ENCODE results near the gene LRRC32. TPM values are rescaled to one million over a fixed set of nuclear protein-coding genes. Genes with fewer than 3 reads are reported as not detected.

Gene LRRC32
- total RNA-seq, 1 experiment from 2014 or later = 43.5 TPM

GRCh38 chr11:76672431-76673175 lies 2.1 kb upstream of the LRRC32 start:
- Histone ChIP-seq H3K9ac (ENCODE audit: low read length) (peak overlapping the region; percentile 73), H3K27me3 (ENCODE audit: low read length) (no peaks in the 10 kb centered on the region), H4K20me1 (ENCODE audit: insufficient read depth, low read depth, low read length) (no peaks in the 10 kb centered on the region; the same call in 1 of the 2 replicates), H3K9me2 (replicated peaks; ENCODE audit: insufficient read depth, low read length) (no peaks in the 10 kb centered on the region), H3K27ac (ENCODE audit: low read length) (peak overlapping the region; percentile 86), H3K9me3 (ENCODE audit: low read length) (no peaks in the 10 kb centered on the region), H3K4me1 (ENCODE audit: low read length) (peaks cover 84% of the 10 kb centered on the region), H2AFZ (ENCODE audit: low read length) (peak overlapping the region; percentile 9; the same call in 1 of the 2 replicates), H3K4me3 (ENCODE audit: low read length) (peak overlapping the region; percentile 67), H3K36me3 (ENCODE audit: insufficient read depth, low read length) (no peaks in the 10 kb centered on the region), H3K4me2 (ENCODE audit: low read depth, low read length, poor library complexity, severe bottlenecking) (peak overlapping the region; percentile 64), H3K79me2 (ENCODE audit: low read length) (no peaks in the 10 kb centered on the region)
- DNase-seq = peak; percentile 93

GRCh38 chr11:76671626-76672309 lies 1.2 kb upstream of the LRRC32 start:
- no peak for DNase-seq
- H3K9ac ChIP-seq (ENCODE audit: low read length) = peak overlapping the region; percentile 73
- no peaks in the 10 kb centered on the region for H3K79me2 ChIP-seq (ENCODE audit: low read length)
- peaks cover 86% of the 10 kb centered on the region for H3K4me1 ChIP-seq (ENCODE audit: low read length)
- H3K27me3 ChIP-seq (ENCODE audit: low read length) = no peaks in the 10 kb centered on the region
- H2AFZ ChIP-seq (ENCODE audit: low read length) = peak overlapping the region; percentile 12; the same call in 1 of the 2 replicates
- H3K9me2 ChIP-seq (replicated peaks; ENCODE audit: insufficient read depth, low read length) = no peaks in the 10 kb centered on the region
- H3K27ac ChIP-seq (ENCODE audit: low read length) = peak overlapping the region; percentile 86
- H3K4me3 ChIP-seq (ENCODE audit: low read length) = peak overlapping the region; percentile 67
- no peaks in the 10 kb centered on the region; the same call in 1 of the 2 replicates for H4K20me1 ChIP-seq (ENCODE audit: insufficient read depth, low read depth, low read length)
- H3K36me3 ChIP-seq (ENCODE audit: insufficient read depth, low read length) = no peaks in the 10 kb centered on the region
- peak overlapping the region; percentile 64 for H3K4me2 ChIP-seq (ENCODE audit: low read depth, low read length, poor library complexity, severe bottlenecking)
- H3K9me3 ChIP-seq (ENCODE audit: low read length) = no peaks in the 10 kb centered on the region

- Histone ChIP-seq H3K9ac (ENCODE audit: low read length) (peak overlapping the region; percentile 73), H3K4me1 (ENCODE audit: low read length) (peaks cover 85% of the 10 kb centered on the region), H4K20me1 (ENCODE audit: insufficient read depth, low read depth, low read length) (no peaks in the 10 kb centered on the region; the same call in 1 of the 2 replicates), H3K27ac (ENCODE audit: low read length) (peak overlapping the region; percentile 86), H2AFZ (ENCODE audit: low read length) (peak overlapping the region; percentile 12; the same call in 1 of the 2 replicates), H3K36me3 (ENCODE audit: insufficient read depth, low read length) (no peaks in the 10 kb centered on the region), H3K4me3 (ENCODE audit: low read length) (peak overlapping the region; percentile 67), H3K9me2 (replicated peaks; ENCODE audit: insufficient read depth, low read length) (no peaks in the 10 kb centered on the region), H3K9me3 (ENCODE audit: low read length) (no peaks in the 10 kb centered on the region), H3K79me2 (ENCODE audit: low read length) (no peaks in the 10 kb centered on the region), H3K4me2 (ENCODE audit: low read depth, low read length, poor library complexity, severe bottlenecking) (peak overlapping the region; percentile 64), H3K27me3 (ENCODE audit: low read length) (no peaks in the 10 kb centered on the region)
- DNase-seq = no peak
Observed at GRCh38 chr11:76671237-76671592, 668 bp upstream of the LRRC32 start.

- H3K4me2 ChIP-seq (ENCODE audit: low read depth, low read length, poor library complexity, severe bottlenecking) = peak overlapping the region; percentile 64
- no peaks in the 10 kb centered on the region; the same call in 1 of the 2 replicates for H4K20me1 ChIP-seq (ENCODE audit: insufficient read depth, low read depth, low read length)
- DNase-seq = no peak
- no peak overlapping the region for H2AFZ ChIP-seq (ENCODE audit: low read length)
- peak overlapping the region; percentile 67 for H3K4me3 ChIP-seq (ENCODE audit: low read length)
- H3K36me3 ChIP-seq (ENCODE audit: insufficient read depth, low read length) = no peaks in the 10 kb centered on the region; the same call in 1 of the 2 replicates
- no peaks in the 10 kb centered on the region for H3K27me3 ChIP-seq (ENCODE audit: low read length)
- no peaks in the 10 kb centered on the region for H3K79me2 ChIP-seq (ENCODE audit: low read length)
- H3K27ac ChIP-seq (ENCODE audit: low read length) = no peak overlapping the region
- peaks cover 79% of the 10 kb centered on the region for H3K4me1 ChIP-seq (ENCODE audit: low read length)
- no peaks in the 10 kb centered on the region for H3K9me3 ChIP-seq (ENCODE audit: low read length)
- H3K9me2 ChIP-seq (replicated peaks; ENCODE audit: insufficient read depth, low read length) = no peaks in the 10 kb centered on the region
- H3K9ac ChIP-seq (ENCODE audit: low read length) = peak overlapping the region; percentile 73
Observed at GRCh38 chr11:76669901-76670484, 554 bp downstream of the LRRC32 start.

- peaks cover 7% of the 10 kb centered on the region; the same call in 1 of the 2 replicates for H4K20me1 ChIP-seq (ENCODE audit: insufficient read depth, low read depth, low read length)
- no peaks in the 10 kb centered on the region for H3K27me3 ChIP-seq (ENCODE audit: low read length)
- peak overlapping the region; percentile 67; the same call in 1 of the 2 replicates for H3K4me3 ChIP-seq (ENCODE audit: low read length)
- H3K9ac ChIP-seq (ENCODE audit: low read length) = peak overlapping the region; percentile 73
- peak overlapping the region; percentile 64 for H3K4me2 ChIP-seq (ENCODE audit: low read depth, low read length, poor library complexity, severe bottlenecking)
- no peaks in the 10 kb centered on the region; the same call in 1 of the 2 replicates for H3K36me3 ChIP-seq (ENCODE audit: insufficient read depth, low read length)
- H3K9me2 ChIP-seq (replicated peaks; ENCODE audit: insufficient read depth, low read length) = no peaks in the 10 kb centered on the region
- no peaks in the 10 kb centered on the region for H3K9me3 ChIP-seq (ENCODE audit: low read length)
- H3K4me1 ChIP-seq (ENCODE audit: low read length) = peaks cover 78% of the 10 kb centered on the region
- H3K79me2 ChIP-seq (ENCODE audit: low read length) = no peaks in the 10 kb centered on the region
- DNase-seq = no peak
- H2AFZ ChIP-seq (ENCODE audit: low read length) = no peak overlapping the region
- H3K27ac ChIP-seq (ENCODE audit: low read length) = no peak overlapping the region
Observed at GRCh38 chr11:76668362-76669155, 2.0 kb downstream of the LRRC32 start.

- DNase-seq = no peak
- Histone ChIP-seq H3K4me2 (ENCODE audit: low read depth, low read length, poor library complexity, severe bottlenecking) (peak overlapping the region; percentile 11), H3K4me1 (ENCODE audit: low read length) (peaks cover 71% of the 10 kb centered on the region), H3K9ac (ENCODE audit: low read length) (peak overlapping the region; percentile 73), H3K79me2 (ENCODE audit: low read length) (no peaks in the 10 kb centered on the region), H3K9me3 (ENCODE audit: low read length) (no peaks in the 10 kb centered on the region), H4K20me1 (ENCODE audit: insufficient read depth, low read depth, low read length) (peaks cover 7% of the 10 kb centered on the region; the same call in 1 of the 2 replicates), H3K27me3 (ENCODE audit: low read length) (no peaks in the 10 kb centered on the region), H3K36me3 (ENCODE audit: insufficient read depth, low read length) (no peaks in the 10 kb centered on the region; the same call in 1 of the 2 replicates), H3K4me3 (ENCODE audit: low read length) (peak overlapping the region; percentile 67; the same call in 1 of the 2 replicates), H3K27ac (ENCODE audit: low read length) (no peak overlapping the region), H3K9me2 (replicated peaks; ENCODE audit: insufficient read depth, low read length) (no peaks in the 10 kb centered on the region), H2AFZ (ENCODE audit: low read length) (no peak overlapping the region)
Observed at GRCh38 chr11:76667856-76668255, 2.7 kb downstream of the LRRC32 start.

GRCh38 chr11:76667271-76667818 lies 3.2 kb downstream of the LRRC32 start:
- no peaks in the 10 kb centered on the region for H3K9me2 ChIP-seq (replicated peaks; ENCODE audit: insufficient read depth, low read length)
- peak overlapping the region; percentile 67; the same call in 1 of the 2 replicates for H3K4me3 ChIP-seq (ENCODE audit: low read length)
- peak overlapping the region; percentile 73; the same call in 1 of the 2 replicates for H3K9ac ChIP-seq (ENCODE audit: low read length)
- H3K27me3 ChIP-seq (ENCODE audit: low read length) = no peaks in the 10 kb centered on the region
- DNase-seq = no peak
- no peaks in the 10 kb centered on the region for H3K79me2 ChIP-seq (ENCODE audit: low read length)
- no peak overlapping the region for H2AFZ ChIP-seq (ENCODE audit: low read length)
- H3K4me1 ChIP-seq (ENCODE audit: low read length) = peaks cover 66% of the 10 kb centered on the region
- no peaks in the 10 kb centered on the region for H3K9me3 ChIP-seq (ENCODE audit: low read length)
- H3K4me2 ChIP-seq (ENCODE audit: low read depth, low read length, poor library complexity, severe bottlenecking) = no peak overlapping the region
- H3K27ac ChIP-seq (ENCODE audit: low read length) = no peak overlapping the region
- peaks cover 7% of the 10 kb centered on the region; the same call in 1 of the 2 replicates for H4K20me1 ChIP-seq (ENCODE audit: insufficient read depth, low read depth, low read length)
- H3K36me3 ChIP-seq (ENCODE audit: insufficient read depth, low read length) = no peaks in the 10 kb centered on the region; the same call in 1 of the 2 replicates
